HG03432 (cell line): Measurements from ENCODE around the gene MACF1.

Source experiments
- ATAC-seq: cut with Tn5 transposase; IDR thresholded peaks from one replicate; pipeline ENCODE4 v1.9.1; 2021; ENCODE audit warnings: mild to moderate bottlenecking, moderate library complexity; ENCODE audit not compliant: unreplicated experiment

MACF1 gene

GRCh38 chr1:39387452-39387851 lies 183.0 kb downstream of the MACF1 start:
- ATAC-seq, result no peak

DNA sequence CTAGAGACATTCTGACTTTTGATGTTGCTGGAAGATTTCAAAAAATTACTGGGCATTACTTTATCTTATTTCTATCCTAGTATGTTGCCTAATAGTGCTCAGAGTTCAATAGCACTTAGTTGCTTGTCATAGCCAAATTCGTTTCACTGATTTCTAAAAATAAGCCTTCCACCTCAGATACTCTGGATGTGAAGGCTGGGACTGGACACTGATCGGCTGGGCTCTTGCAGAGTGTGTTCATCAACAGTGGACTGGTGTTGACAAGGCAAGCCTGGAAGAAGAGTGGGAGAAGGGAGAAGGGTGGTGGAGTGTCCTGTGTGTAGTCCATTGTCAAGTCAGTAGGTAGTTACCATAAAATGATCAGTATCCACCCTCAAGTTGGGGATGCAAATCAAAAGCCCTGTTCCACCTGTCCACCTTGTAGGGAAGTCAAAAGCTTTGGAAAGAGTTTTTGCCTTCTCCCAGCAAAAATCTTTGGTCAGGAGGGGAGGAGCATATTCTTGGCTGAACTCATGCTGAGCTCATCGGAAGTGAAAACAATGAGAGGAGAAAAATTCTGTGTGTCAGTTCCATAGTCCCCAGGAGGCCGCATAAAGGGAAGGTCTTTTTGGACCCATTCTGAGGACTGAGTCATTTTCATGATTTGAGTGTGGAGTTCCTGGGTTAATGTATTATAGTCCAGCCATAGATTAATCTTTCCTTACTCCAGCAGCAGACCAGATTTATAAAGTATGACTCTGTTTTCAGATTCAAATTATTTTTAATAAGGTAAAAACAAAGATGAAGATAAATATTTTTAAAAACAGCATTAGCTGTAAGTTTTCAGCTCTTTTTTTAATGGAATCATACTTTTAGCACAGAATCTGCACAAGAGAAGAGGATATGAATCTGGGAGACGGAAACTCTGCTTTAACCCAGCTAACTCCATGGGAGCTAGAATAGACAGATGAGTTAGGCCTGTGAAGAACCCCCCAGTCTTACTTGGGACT lies 187.5 kb downstream of the MACF1 start:
- no peak for ATAC-seq

DNA sequence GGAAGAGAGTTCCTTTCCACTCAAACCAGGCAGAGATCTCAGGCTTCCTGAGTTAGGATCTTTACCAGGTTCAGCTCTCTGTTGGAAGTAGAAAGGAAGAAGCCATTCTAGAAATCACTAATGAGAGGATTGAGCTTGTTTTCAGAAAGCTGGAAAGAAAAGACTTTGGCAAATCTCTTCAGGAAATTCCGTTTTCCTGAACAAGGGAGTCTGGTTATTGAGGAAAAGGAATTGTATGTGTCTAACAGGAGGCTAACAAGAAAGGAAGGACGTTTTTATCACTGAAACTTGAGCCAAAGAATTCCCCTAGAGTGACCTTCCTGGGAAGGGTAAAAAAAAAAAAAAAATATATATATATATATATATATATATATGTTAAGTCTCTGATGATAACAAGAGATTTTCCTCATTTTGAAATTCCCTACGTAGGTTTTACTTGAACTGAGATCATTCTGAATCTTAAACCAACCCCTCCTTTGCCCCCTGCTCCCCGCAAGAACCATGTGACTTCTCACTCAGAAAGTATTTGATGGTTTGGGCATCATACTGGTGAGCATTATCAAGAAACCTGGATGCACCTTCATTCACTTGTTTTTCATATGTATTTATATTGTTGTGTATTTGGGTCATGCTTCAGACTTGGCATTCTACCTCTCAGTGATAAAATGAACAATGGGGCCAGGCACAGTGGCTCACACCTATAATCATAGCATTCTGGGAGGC lies 188.5 kb downstream of the MACF1 start:
- no peak for ATAC-seq

DNA sequence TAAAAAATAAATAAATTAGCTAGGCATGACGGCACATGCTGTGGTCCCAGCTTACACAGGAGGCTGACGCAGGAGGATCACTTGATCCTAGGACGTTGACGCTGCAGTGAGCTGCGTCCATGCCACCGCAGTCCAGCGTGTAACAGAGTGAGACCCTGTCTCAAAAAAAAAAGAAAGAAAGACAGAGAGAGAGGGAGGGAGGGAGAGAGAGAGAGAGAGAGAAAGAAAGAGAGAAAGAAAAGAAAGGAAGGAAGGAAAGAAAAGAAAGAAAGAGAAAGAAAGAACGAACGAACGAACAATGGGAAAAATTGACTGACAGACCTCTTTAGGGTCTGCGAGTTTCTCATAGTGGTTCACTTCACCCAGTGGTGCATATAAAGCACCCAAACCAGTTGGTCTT lies 189.2 kb downstream of the MACF1 start:
- no peak for ATAC-seq

DNA sequence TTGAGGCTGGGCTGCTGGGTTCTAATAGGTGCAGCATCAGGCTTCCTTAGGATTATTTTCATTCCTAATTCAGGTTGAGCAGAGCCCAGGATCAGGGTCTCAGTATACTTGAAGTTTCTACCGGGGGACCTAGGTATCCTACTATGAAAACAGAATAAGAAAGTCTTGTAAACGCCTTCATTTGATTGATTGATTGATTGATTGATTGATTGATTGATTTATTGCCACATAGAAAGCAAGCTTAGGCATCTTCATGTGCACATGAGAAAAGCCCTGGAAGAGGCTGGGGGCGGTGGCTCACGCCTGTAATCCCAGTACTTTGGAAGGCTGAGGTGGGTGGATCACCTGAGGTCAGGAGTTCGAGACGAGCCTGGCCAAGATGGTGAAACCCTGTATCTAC lies 189.6 kb downstream of the MACF1 start:
- ATAC-seq, result no peak

- ATAC-seq, result no peak
Measured at GRCh38 chr1:39394598-39394997, 190.1 kb downstream of the MACF1 start.

- no peak for ATAC-seq
Measured at GRCh38 chr1:39395357-39395831, 190.9 kb downstream of the MACF1 start.

- no peak for ATAC-seq
Measured at GRCh38 chr1:39396671-39397070, 192.2 kb downstream of the MACF1 start.

DNA sequence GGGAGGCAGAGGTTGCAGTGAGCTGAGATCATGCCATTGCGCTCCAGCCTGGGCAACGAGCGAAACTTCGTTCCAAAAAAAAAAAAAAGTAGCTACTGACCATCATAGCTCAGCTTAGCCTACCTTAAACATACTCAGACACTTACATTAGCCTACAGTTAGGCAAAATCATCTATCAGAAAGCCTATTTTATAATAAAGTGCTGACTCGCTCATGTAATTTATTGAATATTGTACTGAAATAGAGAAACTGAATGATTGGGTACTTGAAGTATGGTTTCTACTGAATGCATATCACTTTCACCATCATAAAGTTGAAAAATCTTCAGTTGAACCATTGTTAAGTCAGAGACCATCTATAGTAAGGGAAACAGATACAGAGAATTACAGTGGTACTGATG lies 193.0 kb downstream of the MACF1 start:
- ATAC-seq, result no peak

GRCh38 chr1:39398278-39399021 lies 194.0 kb downstream of the MACF1 start:
- ATAC-seq, result peak; percentile 49

DNA sequence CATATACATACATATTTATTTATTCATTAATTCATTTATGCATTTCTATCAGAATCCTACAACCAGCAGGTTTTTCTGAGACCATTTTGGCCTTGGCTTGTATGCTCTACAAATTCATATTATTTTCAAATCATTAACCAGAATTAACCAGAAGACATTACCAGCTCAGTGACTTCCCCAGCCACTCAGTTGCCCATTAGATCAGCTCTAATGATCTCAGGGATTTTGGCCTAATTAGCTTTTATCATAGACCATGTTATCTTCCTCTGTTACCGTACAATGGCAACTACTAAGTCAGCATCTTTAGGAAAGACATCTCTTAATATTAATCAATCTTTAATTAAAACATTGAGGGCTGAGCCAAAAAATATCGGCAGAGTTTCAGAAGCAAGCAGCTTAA lies 196.6 kb downstream of the MACF1 start:
- ATAC-seq, result no peak

DNA sequence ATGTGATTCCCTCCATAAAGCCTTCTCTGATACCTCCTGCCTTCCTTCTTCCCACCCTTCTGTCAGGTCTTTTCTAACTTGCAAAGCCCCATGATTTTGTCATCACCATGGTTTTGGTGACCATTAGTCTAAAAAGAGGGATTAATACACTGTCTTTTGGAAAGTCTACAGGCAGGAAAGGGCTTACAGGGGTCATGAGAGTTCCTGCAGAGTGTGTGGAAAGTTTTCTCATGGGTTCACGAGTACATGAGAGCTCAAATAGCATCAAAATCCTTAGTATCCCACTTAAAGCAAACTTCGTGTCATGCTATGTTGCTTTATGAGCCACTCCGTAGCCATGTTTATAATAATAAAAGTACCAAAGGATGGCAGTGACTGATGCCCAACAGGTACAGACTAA lies 200.4 kb downstream of the MACF1 start:
- no peak for ATAC-seq

GRCh38 chr1:39405358-39405757 lies 200.9 kb downstream of the MACF1 start:
- ATAC-seq, result no peak

GRCh38 chr1:39406533-39407450 lies 202.3 kb downstream of the MACF1 start:
- no peak for ATAC-seq

GRCh38 chr1:39407510-39407895 lies 203.0 kb downstream of the MACF1 start:
- ATAC-seq, result no peak

GRCh38 chr1:39407896-39408640 lies 203.6 kb downstream of the MACF1 start:
- no peak for ATAC-seq

GRCh38 chr1:39408641-39409054 lies 204.2 kb downstream of the MACF1 start:
- ATAC-seq, result peak; percentile 87

GRCh38 chr1:39409055-39409816 lies 204.7 kb downstream of the MACF1 start:
- ATAC-seq, result peak; percentile 29
